Suprapubic skin (tissue), 3 donors: ENCODE measurements around the gene SPEM3.

Experiments
- POLR2A ChIP-seq, 2 donors: fragments of 450-650 bp; IDR thresholded peaks; one replicate each; pipeline ENCODE4 v1.6.1; 2017; ENCODE audit warnings: antibody characterized with exemption in 2 of 2, mild to moderate bottlenecking in 2 of 2, moderate library complexity in 2 of 2
- TF ChIP-seq, protein P1 (sequence below), 2 donors: fragments of 200-600 bp in 1 of 2; fragments of 450-650 bp in 1 of 2; sonication (generic) in 1 of 2; IDR thresholded peaks; one replicate each; pipeline ENCODE4 v1.5.1; 2016 to 2019; ENCODE audit warnings: antibody characterized with exemption in 2 of 2, mild to moderate bottlenecking in 1 of 2, moderate library complexity in 1 of 2

GRCh38 chr17:7431231-7431630 lies 2.6 kb downstream of the SPEM3 start:
- no peak for TF ChIP-seq POLR2A (IDR thresholded peaks at IDR 0.05)
- TF ChIP-seq, protein P1, sequence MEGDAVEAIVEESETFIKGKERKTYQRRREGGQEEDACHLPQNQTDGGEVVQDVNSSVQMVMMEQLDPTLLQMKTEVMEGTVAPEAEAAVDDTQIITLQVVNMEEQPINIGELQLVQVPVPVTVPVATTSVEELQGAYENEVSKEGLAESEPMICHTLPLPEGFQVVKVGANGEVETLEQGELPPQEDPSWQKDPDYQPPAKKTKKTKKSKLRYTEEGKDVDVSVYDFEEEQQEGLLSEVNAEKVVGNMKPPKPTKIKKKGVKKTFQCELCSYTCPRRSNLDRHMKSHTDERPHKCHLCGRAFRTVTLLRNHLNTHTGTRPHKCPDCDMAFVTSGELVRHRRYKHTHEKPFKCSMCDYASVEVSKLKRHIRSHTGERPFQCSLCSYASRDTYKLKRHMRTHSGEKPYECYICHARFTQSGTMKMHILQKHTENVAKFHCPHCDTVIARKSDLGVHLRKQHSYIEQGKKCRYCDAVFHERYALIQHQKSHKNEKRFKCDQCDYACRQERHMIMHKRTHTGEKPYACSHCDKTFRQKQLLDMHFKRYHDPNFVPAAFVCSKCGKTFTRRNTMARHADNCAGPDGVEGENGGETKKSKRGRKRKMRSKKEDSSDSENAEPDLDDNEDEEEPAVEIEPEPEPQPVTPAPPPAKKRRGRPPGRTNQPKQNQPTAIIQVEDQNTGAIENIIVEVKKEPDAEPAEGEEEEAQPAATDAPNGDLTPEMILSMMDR (IDR thresholded peaks at IDR 0.05): no peak
